K562 (cell line): Measurements from ENCODE around the gene MCC. TPM values are rescaled to one million over a fixed set of nuclear protein-coding genes. Genes with fewer than 3 reads are reported as not detected.
A peak's percentile ranks its signal among the peaks of the same experiment; 100 is the strongest.

Source experiments
- ARID1B ChIP-seq: fragments of 450-650 bp; IDR thresholded peaks from 2 replicates; pipeline ENCODE4 v1.6.1; 2016; ENCODE audit warnings: antibody characterized with exemption, mild to moderate bottlenecking, inconsistent platforms
- CCNT2 ChIP-seq: IDR thresholded peaks from 2 replicates; pipeline ENCODE4 v1.6.1; 2011; ENCODE audit warnings: borderline replicate concordance, low read depth, mild to moderate bottlenecking, moderate library complexity, mixed read lengths, low read length; ENCODE audit not compliant: insufficient read length; ENCODE audit errors: extremely low read depth
- DACH1 ChIP-seq: fragments of 450-650 bp; IDR thresholded peaks from 2 replicates; pipeline ENCODE4 v1.6.1; 2018; ENCODE audit not compliant: partially characterized antibody
- FOXJ2 ChIP-seq: fragments of 200-800 bp; sonication (Bioruptor generic); IDR thresholded peaks from 2 replicates; pipeline ENCODE4 v1.6.1; 2016; ENCODE audit warnings: missing genetic modification characterization, missing compliant biosample characterization
- MAFG ChIP-seq: fragments of 450-650 bp; conservative IDR thresholded peaks from 2 replicates; pipeline ENCODE4 v1.6.1; 2016; ENCODE audit warnings: missing genetic modification characterization, missing compliant biosample characterization
- NR2F6 ChIP-seq: fragments of 450-650 bp; formaldehyde crosslinking; IDR thresholded peaks from 2 replicates; pipeline ENCODE4 v1.4.0; 2020; ENCODE audit warnings: mild to moderate bottlenecking
- POLR2AphosphoS2 ChIP-seq: IDR thresholded peaks from 2 replicates; pipeline ENCODE4 v1.6.1; 2012; ENCODE audit warnings: low read length, improper control_type of control experiment
- PRPF4 ChIP-seq: fragments of 200-400 bp; formaldehyde crosslinking; IDR thresholded peaks from one replicate; pipeline ENCODE4 v1.6.1; 2017; ENCODE audit warnings: low read length, low read depth, mild to moderate bottlenecking; ENCODE audit not compliant: insufficient read depth, poor library complexity, severe bottlenecking
- RBM17 ChIP-seq: fragments of 200-400 bp; formaldehyde crosslinking; IDR thresholded peaks from 2 replicates; pipeline ENCODE4 v1.6.1; 2017; ENCODE audit warnings: low read depth, mild to moderate bottlenecking, low read length, borderline replicate concordance
- SMARCA4 ChIP-seq: fragments of 450-650 bp; IDR thresholded peaks from 2 replicates; pipeline ENCODE4 v1.6.1; 2016
- SMARCC2 ChIP-seq: fragments of 450-650 bp; IDR thresholded peaks from 2 replicates; pipeline ENCODE4 v1.6.1; 2017; ENCODE audit warnings: antibody characterized with exemption, moderate library complexity, mild to moderate bottlenecking, low read depth
- ZBTB43 ChIP-seq: sonication (generic); formaldehyde crosslinking; IDR thresholded peaks from 2 replicates; pipeline ENCODE4 v1.8.0; 2023; ENCODE audit warnings: mild to moderate bottlenecking, missing genetic modification reagents
- polyA plus RNA-seq, 8 experiments: library from polyadenylated mRNA; depleted of rRNA in 4 of 8; stranded (reverse) in 5 of 8; unstranded in 3 of 8; fragments of >200 nt; fragmentation: Nextera tagmentation in 2 of 8; fragmentation: Illumina TruSeq in 1 of 8; extraction: Ambion mirVana in 2 of 8; extraction: Trizol in 1 of 8; gene quantifications; 2 replicates each; pipeline versions ENCODE4 v1.2.1 to v1.2.3, GENCODE V29; 2011 to 2014; ENCODE audit warnings: inconsistent platforms in 1 of 8, missing spikeins in 1 of 8
- total RNA-seq, 7 experiments: library from RNA; depleted of rRNA in 6 of 7; stranded (reverse); fragments of >200 nt in 6 of 7; fragmentation: Illumina TruSeq in 2 of 7; extraction: Trizol in 2 of 7; gene quantifications; 2 replicates each; pipeline versions ENCODE4 v1.2.1 to v1.2.3, GENCODE V29; 2011 to 2021; ENCODE audit warnings: low replicate concordance in 1 of 7
- TF ChIP-seq, protein P1 (sequence below), 2 experiments: fragments of 450-650 bp; IDR thresholded peaks; 2 replicates each; pipeline ENCODE4 v1.6.1; 2016; ENCODE audit warnings: mild to moderate bottlenecking in 2 of 2, borderline replicate concordance in 1 of 2, low read depth in 1 of 2, moderate library complexity in 1 of 2
- TF ChIP-seq, protein P2 (sequence below): fragments of 450-650 bp; IDR thresholded peaks from 2 replicates; pipeline ENCODE4 v1.6.1; 2017; ENCODE audit warnings: antibody characterized with exemption
- TF ChIP-seq, protein P3 (sequence below), 2 experiments: IDR thresholded peaks; 2 replicates each; pipeline ENCODE4 v1.6.1; 2011; ENCODE audit warnings: borderline replicate concordance in 1 of 2, control low read depth in 1 of 2, low read depth in 1 of 2, low read length in 1 of 2, mild to moderate bottlenecking in 1 of 2, mixed read lengths in 1 of 2, moderate library complexity in 1 of 2; ENCODE audit not compliant: insufficient read depth in 1 of 2, insufficient read length in 1 of 2, poor library complexity in 1 of 2, severe bottlenecking in 1 of 2; ENCODE audit errors: extremely low read depth in 1 of 2

MCC gene
- total and polyA plus RNA-seq, 9 of the 15 experiments (the other 6 are each of a cell fraction or from before 2014, with no cell fraction given), result 0.04 to 0.24 (median 0.06) TPM; not detected in 1

DNA sequence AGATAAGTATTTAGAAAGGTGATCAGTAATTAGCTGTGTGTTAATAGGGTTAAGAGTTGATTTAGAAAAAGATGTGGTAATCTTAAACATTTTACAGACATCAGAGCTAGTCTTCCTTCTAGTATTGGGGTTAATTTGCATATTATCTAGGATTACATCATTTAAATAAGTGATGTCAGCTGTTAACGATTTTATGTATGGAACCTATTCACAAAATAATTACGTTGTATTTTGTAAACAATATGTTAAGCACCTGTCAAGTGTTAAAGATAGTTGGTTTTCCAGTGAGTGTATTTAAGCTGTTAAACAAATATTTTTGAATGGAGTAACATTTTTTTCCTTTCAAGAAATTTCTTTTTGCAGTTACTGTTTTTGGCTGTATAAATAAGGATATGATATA is 509.4 kb downstream of the MCC start (continued):
- TF ChIP-seq RBM17, result no peak
- TF ChIP-seq SMARCC2, result peak; percentile 49; the same call in 1 of the 2 replicates
- peak; percentile 28 for TF ChIP-seq ARID1B
- TF ChIP-seq SMARCA4, result peak; percentile 13; the same call in 1 of the 2 replicates
- no peak for TF ChIP-seq POLR2AphosphoS2
- TF ChIP-seq, protein P1, sequence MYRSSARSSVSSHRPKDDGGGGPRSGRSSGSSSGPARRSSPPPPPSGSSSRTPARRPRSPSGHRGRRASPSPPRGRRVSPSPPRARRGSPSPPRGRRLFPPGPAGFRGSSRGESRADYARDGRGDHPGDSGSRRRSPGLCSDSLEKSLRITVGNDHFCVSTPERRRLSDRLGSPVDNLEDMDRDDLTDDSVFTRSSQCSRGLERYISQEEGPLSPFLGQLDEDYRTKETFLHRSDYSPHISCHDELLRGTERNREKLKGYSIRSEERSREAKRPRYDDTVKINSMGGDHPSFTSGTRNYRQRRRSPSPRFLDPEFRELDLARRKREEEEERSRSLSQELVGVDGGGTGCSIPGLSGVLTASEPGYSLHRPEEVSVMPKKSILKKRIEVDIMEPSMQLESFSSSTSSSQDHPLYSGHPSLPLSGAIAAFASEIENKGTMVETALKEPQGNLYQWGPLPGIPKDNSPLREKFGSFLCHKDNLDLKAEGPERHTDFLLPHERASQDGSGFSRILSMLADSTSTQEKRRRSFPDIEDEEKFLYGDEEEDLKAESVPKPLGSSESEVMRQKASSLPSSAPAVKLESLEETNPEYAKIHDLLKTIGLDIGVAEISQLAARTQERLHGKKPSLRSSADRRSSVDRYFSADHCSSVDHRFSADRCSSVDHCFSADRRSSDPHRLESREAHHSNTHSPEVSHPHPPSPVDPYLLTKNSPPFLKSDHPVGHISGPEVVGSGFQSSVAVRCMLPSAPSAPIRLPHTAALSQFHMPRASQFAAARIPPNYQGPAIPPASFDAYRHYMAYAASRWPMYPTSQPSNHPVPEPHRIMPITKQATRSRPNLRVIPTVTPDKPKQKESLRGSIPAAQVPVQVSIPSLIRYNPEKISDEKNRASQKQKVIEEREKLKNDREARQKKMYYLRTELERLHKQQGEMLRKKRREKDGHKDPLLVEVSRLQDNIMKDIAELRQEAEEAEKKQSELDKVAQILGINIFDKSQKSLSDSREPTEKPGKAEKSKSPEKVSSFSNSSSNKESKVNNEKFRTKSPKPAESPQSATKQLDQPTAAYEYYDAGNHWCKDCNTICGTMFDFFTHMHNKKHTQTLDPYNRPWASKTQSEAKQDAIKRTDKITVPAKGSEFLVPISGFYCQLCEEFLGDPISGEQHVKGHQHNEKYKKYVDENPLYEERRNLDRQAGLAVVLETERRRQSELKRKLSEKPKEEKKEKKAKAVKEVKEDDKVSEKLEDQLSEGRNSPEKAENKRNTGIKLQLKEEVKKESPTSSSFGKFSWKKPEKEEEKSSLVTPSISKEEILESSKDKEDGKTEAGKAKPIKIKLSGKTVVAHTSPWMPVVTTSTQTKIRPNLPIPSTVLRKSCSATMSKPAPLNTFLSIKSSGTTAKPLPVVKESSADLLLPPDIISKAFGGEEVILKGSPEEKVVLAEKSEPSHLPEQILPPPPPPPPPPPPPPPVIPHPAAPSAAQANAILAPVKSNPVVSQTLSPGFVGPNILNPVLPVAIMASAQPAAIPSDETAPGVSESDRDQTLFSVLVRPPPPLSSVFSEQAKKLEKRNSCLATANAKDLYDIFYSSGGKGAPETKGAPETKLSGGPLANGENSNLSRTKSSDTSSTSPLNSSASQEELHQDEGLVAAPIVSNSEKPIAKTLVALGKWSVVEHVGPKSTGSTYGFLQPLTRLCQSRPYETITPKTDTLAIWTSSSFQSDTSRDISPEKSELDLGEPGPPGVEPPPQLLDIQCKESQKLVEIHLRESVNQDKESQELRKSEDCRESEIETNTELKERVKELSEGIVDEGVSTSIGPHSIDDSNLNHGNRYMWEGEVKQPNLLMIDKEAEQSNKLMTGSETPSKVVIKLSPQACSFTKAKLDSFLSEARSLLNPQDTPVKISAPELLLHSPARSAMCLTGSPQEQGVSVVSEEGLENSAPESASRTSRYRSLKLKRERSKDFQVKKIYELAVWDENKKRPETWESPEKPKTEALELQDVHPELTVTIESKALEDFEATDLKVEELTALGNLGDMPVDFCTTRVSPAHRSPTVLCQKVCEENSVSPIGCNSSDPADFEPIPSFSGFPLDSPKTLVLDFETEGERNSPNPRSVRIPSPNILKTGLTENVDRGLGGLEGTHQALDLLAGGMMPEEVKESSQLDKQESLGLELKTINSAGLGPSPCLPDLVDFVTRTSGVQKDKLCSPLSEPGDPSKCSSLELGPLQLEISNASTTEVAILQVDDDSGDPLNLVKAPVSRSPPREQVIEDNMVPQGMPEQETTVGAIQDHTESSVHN (IDR thresholded peaks at IDR 0.05; ENCODE audit: borderline replicate concordance in 1 of 2, low read depth in 1 of 2), result no peak
- no peak for TF ChIP-seq CCNT2
- TF ChIP-seq DACH1, result peak; percentile 60
- TF ChIP-seq ZBTB43 (CRISPR knock-in tag), result no peak
- TF ChIP-seq NR2F6 (CRISPR knock-in tag), result no peak
- TF ChIP-seq, protein P2, sequence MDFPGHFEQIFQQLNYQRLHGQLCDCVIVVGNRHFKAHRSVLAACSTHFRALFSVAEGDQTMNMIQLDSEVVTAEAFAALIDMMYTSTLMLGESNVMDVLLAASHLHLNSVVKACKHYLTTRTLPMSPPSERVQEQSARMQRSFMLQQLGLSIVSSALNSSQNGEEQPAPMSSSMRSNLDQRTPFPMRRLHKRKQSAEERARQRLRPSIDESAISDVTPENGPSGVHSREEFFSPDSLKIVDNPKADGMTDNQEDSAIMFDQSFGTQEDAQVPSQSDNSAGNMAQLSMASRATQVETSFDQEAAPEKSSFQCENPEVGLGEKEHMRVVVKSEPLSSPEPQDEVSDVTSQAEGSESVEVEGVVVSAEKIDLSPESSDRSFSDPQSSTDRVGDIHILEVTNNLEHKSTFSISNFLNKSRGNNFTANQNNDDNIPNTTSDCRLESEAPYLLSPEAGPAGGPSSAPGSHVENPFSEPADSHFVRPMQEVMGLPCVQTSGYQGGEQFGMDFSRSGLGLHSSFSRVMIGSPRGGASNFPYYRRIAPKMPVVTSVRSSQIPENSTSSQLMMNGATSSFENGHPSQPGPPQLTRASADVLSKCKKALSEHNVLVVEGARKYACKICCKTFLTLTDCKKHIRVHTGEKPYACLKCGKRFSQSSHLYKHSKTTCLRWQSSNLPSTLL, result no peak
- TF ChIP-seq, protein P3, sequence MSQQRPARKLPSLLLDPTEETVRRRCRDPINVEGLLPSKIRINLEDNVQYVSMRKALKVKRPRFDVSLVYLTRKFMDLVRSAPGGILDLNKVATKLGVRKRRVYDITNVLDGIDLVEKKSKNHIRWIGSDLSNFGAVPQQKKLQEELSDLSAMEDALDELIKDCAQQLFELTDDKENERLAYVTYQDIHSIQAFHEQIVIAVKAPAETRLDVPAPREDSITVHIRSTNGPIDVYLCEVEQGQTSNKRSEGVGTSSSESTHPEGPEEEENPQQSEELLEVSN (IDR thresholded peaks at IDR 0.05; ENCODE audit: borderline replicate concordance in 1 of 2, extremely low read depth in 1 of 2, insufficient read depth in 1 of 2, insufficient read length in 1 of 2, low read depth in 1 of 2, low read length in 1 of 2, poor library complexity in 1 of 2, severe bottlenecking in 1 of 2), result no peak
- no peak for TF ChIP-seq PRPF4
- TF ChIP-seq MAFG (tag), result 0 out of 2 replicates have a peak, but pooled peaks have one; percentile 15
- no peak for TF ChIP-seq FOXJ2 (tag)
